Myocyte (in vitro differentiated cells): ENCODE measurements around the gene ARHGAP4. TPM values are rescaled to one million over a fixed set of nuclear protein-coding genes. Genes with fewer than 3 reads are reported as not detected.
A peak's percentile ranks its signal among the peaks of the same experiment; 100 is the strongest.

Experiments used
- DNase-seq: peaks from one replicate; pipeline ENCODE4 v3.0.0-alpha.2; 2012; ENCODE audit warnings: low read depth
- total RNA-seq: library from RNA; depleted of rRNA; stranded (reverse); fragments of >200 nt; gene quantifications from 2 replicates; pipeline ENCODE4 v1.2.3, GENCODE V29; 2014

Gene ARHGAP4
- total RNA-seq, 1 donor from 2014 or later, result 12.8 TPM

DNA sequence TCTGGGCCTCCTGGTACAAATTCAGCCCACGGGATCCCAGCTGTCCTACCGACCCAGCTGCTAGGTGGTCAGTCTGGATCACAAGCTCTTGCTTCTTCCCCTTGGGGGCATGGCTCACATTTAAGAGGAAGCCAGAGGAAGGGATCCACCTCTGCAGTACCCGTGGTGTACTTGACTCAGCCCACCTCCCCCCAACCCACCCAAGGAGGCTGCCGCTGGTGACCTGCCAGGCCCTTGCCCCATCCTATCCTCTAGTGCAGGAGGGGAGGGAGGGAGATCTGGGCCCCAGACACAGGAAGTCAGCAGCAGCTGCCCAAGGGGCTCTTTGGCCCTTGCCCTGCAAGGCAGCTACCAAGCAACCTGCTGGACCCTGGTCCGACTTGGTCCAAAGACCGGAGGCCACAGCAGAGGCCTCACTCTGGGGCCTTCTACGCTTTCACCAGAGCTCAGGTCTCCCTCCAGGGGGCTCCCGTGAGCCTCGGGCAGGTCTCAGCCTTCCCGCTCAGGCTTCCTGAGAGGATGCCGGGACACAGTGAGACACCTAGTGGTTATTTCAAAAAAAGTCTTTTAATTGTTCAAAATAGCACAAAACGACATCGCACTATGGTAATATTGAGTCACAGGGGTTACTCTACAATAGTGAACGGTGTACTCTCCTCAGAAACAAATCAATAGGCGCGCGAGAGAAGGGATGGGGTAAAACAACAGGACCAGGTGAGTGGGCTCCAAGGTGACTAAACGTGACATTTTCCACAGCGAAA, 21.1 kb upstream of the ARHGAP4 start:
- DNase-seq, result peak; percentile 70

GRCh38 chrX:153945956-153946943, 20.2 kb upstream of the ARHGAP4 start:
- DNase-seq, result peak; percentile 3

- no peak for DNase-seq
These were observed 18.7 kb upstream of the ARHGAP4 start for GRCh38 chrX:153944800-153945150.

GRCh38 chrX:153944140-153944799, 18.2 kb upstream of the ARHGAP4 start, which contains the start of gene RENBP:
RENBP (minus strand) TSS chrX:153944643; CDS start chrX:153944610, 33 bp downstream.
- DNase-seq, result no peak

DNA sequence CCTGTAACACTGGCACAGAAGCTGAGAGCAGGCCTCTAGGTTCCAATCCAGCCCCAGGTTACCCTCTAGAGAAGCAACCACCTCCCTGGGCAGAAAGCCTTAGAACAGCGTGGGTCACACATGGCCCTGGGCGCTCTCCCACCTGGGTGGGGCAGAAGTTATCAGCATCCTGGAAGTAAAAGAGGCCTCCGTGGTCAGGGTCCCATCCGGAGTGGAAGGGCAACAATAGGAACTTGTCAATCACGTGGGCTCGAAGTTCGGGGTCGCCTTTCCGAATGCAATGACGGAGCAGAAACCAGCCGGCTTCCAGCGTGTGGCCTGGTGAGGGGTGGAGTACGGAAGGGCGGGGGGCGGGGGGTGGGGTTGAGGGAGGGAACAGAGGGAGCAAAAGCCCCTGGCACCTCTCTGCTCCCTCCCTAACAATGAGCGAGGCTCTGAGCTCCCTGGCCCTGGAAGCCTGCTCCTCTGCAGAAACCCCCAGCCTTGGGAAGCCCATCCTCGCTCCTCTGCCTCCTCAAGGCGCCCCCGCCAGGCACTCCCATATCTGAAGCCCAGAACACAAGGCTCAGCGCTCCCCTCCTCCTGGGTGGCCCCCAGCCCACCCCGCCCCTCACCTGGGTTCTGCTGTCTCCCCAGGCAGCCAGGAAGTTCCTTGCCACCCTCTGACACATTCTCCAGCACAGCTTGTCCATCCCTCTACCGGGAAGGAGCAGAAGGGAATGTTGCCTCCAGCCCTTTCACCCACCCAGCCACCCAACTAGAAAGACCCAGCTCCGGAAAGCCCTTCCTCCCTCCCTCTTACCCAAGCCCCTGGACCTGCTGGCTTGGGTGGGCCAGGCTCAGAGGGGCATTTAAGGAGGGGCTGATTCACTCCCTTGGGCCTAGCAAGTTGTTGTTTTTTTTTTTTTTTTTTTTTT, 15.5 kb upstream of the ARHGAP4 start:
- DNase-seq, result no peak

- DNase-seq, result peak; percentile 11
These were observed 13.5 kb upstream of the ARHGAP4 start for GRCh38 chrX:153939573-153939972.

DNA sequence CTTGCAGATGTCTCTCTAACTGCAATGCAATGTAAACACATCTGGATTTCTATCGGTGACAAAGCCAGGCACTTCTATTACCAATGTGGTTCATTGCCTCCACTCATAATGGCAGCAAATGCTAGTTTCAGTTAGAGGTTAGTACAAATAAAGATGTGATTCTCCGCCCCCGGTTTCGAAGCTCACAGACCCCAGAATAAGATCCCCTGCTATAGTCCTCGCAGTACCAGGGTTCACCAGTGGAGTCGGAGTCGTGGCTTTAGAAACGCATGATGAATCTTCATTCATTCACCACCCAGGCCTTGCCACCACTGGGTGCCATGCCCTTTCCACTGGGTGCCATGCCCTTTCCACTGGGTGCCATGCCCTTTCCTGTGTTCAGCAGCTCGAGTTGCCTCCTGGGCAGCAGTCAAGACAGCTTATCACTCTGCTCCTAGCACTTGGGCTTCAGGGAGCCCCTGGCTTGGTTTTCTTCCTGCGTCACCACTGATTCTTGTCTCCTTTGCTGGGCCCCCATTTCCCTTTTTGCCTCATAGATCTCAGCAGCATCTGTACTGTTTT, 12.2 kb upstream of the ARHGAP4 start:
- DNase-seq, result no peak

DNA sequence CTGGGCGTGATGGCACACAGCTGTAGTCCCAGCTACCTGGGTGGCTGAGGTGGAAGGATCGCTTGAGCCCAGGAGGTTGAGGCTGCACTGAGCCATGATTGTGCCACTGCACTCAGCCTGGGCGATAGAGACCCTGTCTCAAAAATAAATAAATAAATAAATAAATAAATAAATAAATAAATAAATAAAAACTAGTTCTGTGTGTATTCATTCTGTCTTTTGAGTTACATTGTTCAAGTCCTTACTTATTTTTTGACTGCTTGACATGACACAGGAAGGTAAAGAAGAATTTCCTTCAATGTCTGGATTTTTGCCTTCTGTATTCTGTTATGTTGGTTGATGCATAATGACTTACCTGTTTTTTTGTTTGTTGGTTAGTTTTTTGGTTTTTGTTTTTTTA, 11.0 kb upstream of the ARHGAP4 start:
- no peak for DNase-seq

DNA sequence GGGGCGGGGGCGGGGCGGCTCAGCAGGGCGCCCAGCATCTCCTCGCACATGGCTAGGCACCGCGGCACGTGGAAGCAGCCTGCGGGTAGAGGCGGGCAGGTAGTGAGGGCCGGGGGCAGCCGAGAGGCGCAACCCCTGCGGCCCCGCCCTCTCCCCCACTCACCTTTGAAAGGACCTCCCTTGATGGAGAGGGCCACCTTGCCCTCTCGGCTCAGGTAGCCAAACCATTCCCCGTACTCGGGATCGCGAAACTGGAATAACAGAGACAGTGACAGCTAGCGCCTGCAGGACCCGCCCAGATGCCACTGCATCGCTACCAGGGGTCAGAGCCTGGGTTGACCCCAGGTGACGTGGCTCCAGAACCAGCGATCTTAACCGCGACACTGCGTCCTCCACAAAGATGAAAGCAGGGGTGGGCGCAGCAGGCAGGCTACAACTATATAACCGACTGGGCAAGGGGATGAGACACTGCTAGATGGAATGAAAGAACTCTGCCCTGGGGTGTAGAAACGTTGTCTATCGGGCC, 9.3 kb upstream of the ARHGAP4 start:
- DNase-seq, result no peak

DNA sequence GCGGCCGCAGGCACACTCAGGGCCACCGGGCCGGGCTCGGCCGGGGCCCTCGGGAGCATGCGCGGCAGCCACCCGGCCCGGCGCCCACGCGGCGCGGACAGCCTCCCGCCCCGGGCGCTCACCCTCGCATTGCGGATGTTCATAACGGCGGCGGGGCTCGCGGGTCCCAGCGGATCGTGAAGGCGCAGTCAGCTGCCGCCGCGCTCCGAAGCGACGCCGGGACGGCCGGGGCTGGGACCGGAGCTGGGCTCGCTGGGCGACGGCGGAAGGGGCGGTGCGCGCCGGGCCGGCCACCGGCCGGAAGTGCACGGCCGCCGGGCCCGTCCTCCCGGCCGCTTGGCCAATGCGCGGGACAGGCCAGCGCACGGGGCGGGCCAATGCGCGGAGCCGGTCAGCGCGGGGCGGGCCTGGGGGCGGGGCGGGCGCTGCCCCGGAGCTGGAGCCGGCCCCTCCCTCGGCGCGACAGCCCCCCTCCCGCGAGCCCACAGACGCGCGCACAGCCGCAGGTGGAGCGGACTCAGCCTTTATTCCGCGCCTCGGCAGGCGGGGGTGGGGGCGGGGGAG, 8.8 kb upstream of the ARHGAP4 start, which contains the start of gene NAA10:
NAA10 (minus strand) TSS at position 276 of the 564 bp plus-strand sequence; CDS start at position 143, 133 bp downstream.
- peak; percentile 68 for DNase-seq

- DNase-seq, result no peak
These were observed 8.2 kb upstream of the ARHGAP4 start for GRCh38 chrX:153934148-153934761.

GRCh38 chrX:153933748-153934147, 7.7 kb upstream of the ARHGAP4 start:
- peak; percentile 27 for DNase-seq

DNA sequence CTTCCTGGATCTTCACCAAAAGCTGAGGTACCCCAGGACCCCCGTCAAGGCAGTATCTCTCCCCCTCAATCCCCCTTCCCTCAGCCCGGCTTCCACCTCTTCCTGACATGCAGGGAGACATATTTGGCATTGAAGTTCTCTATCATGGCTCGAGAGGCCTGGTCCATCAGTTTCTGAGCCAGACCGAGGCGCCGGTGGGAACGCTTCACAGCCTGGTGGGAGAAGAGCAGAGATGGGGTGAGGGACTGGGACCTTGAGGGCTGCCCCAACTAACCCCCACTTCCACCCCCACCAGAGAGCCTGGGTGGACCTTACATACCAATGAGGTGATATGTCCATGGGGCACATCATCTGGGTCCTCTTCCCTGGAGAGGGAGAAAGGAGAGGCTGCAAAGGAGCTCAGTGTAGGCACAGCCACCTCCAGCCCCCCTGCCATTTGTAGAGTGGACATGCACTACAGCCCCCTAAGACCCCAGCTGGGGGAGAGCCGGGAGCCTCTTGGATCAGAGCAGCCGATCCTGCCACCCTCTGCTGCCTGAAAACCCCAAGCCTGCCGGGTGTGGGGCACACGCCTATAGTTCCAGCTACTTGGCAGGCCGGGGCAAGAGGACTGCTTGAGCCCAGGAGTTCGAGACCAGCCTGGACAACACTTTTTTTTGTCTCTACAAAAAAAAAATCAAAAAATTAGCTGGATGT, 6.3 kb upstream of the ARHGAP4 start:
- DNase-seq, result no peak

DNA sequence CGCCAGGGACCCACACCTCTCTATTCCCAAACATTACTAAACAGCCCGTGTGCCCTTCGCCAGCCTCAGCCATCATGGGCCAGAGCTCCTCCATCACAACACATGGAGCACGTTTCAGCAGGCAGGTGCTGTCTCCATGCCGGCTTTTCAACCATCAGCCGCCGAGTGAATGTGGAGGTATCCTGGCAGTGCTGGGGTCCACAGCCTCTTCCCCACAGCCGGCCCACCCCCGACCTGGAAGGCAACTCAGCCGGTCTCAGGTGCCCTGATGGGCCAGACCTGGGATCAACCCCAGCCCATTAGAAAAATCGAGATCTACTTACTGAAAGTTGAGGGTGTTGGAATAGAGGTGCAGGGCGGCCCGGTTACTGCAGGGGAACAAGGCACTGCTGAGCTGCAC, 5.7 kb upstream of the ARHGAP4 start:
- DNase-seq, result no peak

DNA sequence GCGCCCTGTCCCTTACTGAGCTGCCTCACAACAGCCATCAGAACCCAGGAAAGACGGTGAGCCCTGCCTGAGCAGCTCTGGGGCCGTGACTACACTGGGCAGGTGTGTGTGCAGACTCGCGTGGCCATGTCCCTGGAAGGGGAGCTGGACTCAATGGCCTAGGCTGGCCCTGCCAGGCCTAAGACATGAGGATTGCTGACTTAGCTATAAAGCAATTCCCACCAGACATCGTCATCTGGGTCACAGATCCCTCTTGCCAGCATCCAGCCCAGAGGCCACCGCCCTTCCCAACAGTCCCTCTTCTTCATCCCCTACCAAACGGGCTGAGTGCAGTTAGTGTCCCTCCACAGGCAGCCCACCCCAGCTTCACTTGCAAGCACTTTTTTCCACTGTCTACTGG, 5.1 kb upstream of the ARHGAP4 start:
- no peak for DNase-seq

DNA sequence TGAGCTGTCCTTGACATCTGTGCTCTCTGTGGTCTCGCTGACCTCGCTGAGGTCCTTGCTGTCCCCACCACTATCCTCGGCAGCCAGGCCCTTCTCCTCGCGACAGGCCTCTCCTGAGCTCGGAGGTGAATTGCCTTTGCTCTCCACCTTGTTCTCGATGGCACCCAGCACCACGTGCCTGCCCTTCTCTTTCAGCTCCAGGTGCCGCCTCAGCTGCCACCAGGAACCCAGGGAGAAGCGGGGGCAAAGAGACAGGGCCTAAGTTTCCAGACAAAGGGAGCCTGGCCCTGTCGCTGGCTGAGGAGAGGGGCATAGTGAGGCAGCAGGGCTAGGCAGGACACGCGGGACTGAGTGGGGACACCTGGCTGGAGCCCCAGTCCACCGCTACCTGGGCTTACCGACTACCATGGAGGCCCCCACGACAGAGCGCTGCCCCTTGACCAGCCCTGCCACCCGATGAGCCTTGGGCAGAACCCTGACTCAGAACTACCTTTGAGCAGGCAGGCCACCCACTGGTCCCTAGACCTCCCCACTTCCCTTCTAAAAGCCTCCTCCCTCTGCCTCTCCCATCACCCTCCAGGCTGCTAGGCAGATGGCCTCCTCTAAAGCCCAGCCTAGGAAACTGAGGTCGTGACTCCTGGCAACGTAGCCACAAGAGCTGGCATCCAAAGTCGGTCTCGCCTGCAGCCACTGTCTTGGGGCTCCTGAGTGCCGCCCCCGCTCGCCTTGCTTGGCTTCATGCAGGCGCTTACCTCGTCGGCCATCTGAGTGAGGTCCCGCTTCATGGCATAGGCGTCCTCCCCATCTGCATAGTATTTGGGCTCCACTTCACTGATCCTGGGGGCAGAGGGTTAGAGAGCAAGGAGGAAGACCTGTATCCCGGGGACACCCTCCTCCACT, 4.2 kb upstream of the ARHGAP4 start:
- DNase-seq, result no peak

DNA sequence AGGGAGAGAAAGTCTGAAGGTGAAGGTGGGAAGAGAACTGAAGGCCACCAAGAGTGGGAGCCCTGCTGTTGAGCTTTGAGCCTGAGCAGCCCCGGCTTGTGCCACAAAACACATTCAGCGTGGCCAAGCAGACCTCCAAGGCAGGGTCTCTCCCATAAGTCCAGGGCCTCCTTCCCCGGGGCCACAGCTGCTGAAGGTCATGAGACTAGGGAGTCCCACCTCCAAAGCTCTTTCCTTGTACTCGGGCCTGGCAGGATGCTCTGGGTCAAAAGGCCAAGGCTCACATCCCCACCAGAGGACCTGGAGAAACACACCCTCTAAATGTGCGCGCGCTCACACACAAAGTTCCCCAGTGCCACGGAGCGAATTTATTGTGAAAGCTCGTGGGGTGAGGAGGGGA, 3.5 kb upstream of the ARHGAP4 start:
- no peak for DNase-seq
